SK-N-SH (cell line): ENCODE measurements around the gene ZKSCAN1. TPM values are rescaled to one million over a fixed set of nuclear protein-coding genes. Genes with fewer than 3 reads are reported as not detected.

Experiments
- CTCF ChIA-PET: fragments of 300-600, 350-600 bp; formaldehyde crosslinking; extraction: SDS; loops from one replicate; lab custom pipeline; 2021; lab: Yijun Ruan, JAX
- POLR2A ChIA-PET: fragments of 350-600 bp; sonication (Branson Sonifier 250); formaldehyde crosslinking; extraction: SDS; loops from one replicate; lab custom pipeline; 2020; ENCODE audit warnings: antibody characterized with exemption, inconsistent platforms; lab: Yijun Ruan, JAX
- DNase-seq: peaks from one replicate; pipeline ENCODE4 v3.0.0; 2012
- H2AFZ ChIP-seq: fragments of 200-600 bp; sonication (generic); 2 replicates; pipeline ENCODE4 v1.8.1; 2016; ENCODE audit warnings: antibody characterized with exemption, mild to moderate bottlenecking, low read depth
- H3F3A ChIP-seq: fragments of 200-600 bp; sonication (generic); replicated peaks from 2 replicates; pipeline ENCODE3; 2016; ENCODE audit warnings: antibody characterized with exemption, mild to moderate bottlenecking; ENCODE audit not compliant: insufficient read depth
- H3K27ac ChIP-seq, 2 experiments: fragments of 200-500 bp in 1 of 2; fragments of 200-600 bp in 1 of 2; sonication (Bioruptor generic) in 1 of 2; sonication (generic), shearing (Covaris generic) in 1 of 2; 2 replicates each; pipeline versions ENCODE4 v1.5.1 to v1.6.1; 2014 to 2016; ENCODE audit warnings: low read depth in 2 of 2, inconsistent platforms in 1 of 2, low read length in 1 of 2, mild to moderate bottlenecking in 1 of 2, mixed read lengths in 1 of 2
- H3K27me3 ChIP-seq: fragments of 200-600 bp; sonication (generic), shearing (Covaris generic); 2 replicates; pipeline ENCODE4 v1.6.1; 2016; ENCODE audit warnings: mixed run types; ENCODE audit not compliant: insufficient read depth
- H3K36me3 ChIP-seq, 2 experiments: fragments of 200-500 bp in 1 of 2; fragments of 200-600 bp in 1 of 2; sonication (Bioruptor generic) in 1 of 2; sonication (generic) in 1 of 2; replicated peaks in 1 of 2; 2 replicates each; pipeline versions ENCODE3 to v1.5.1; 2014 to 2016; ENCODE audit warnings: low read length in 1 of 2, mild to moderate bottlenecking in 1 of 2; ENCODE audit not compliant: insufficient read depth in 2 of 2, control insufficient read depth in 1 of 2
- H3K4me1 ChIP-seq, 2 experiments: fragments of 200-500 bp in 1 of 2; fragments of 200-600 bp in 1 of 2; sonication (Bioruptor generic) in 1 of 2; sonication (generic), shearing (Covaris generic) in 1 of 2; 2 replicates each; pipeline versions ENCODE4 v1.5.1 to v1.6.1; 2014 to 2016; ENCODE audit warnings: low read depth in 1 of 2, low read length in 1 of 2, mixed run types in 1 of 2; ENCODE audit not compliant: insufficient read depth in 2 of 2, control insufficient read depth in 1 of 2
- H3K4me2 ChIP-seq: fragments of 200-600 bp; sonication (generic), shearing (Covaris generic); 2 replicates; pipeline ENCODE4 v1.6.1; 2017; ENCODE audit warnings: mixed run types
- H3K4me3 ChIP-seq, 2 experiments: fragments of 200-500 bp in 1 of 2; fragments of 200-600 bp in 1 of 2; sonication (Bioruptor generic) in 1 of 2; sonication (generic), shearing (Covaris generic) in 1 of 2; 2 replicates each; pipeline versions ENCODE4 v1.5.1 to v1.8.1; 2014 to 2016; ENCODE audit warnings: low read depth in 2 of 2, inconsistent platforms in 1 of 2, low read length in 1 of 2, mild to moderate bottlenecking in 1 of 2, mixed read lengths in 1 of 2, moderate library complexity in 1 of 2
- H3K79me2 ChIP-seq: fragments of 200-600 bp; sonication (generic); 2 replicates; pipeline ENCODE4 v1.8.1; 2017; ENCODE audit warnings: mild to moderate bottlenecking; ENCODE audit not compliant: insufficient read depth
- H3K9ac ChIP-seq: fragments of 200-600 bp; sonication (generic); 2 replicates; pipeline ENCODE4 v1.6.1; 2017; ENCODE audit warnings: mixed run types
- H3K9me2 ChIP-seq: fragments of 200-600 bp; sonication (generic); 2 replicates; pipeline ENCODE4 v1.6.1; 2017; ENCODE audit warnings: mixed run types
- H3K9me3 ChIP-seq: fragments of 200-600 bp; sonication (generic); 2 replicates; pipeline ENCODE4 v1.6.1; 2017; ENCODE audit warnings: mixed run types, mild to moderate bottlenecking, moderate library complexity
- H4K20me1 ChIP-seq: fragments of 200-600 bp; sonication (generic); 2 replicates; pipeline ENCODE4 v1.6.1; 2017; ENCODE audit warnings: mild to moderate bottlenecking, mixed run types; ENCODE audit not compliant: insufficient read depth
- FOXJ3 ChIP-seq: sonication (generic); formaldehyde crosslinking; IDR thresholded peaks from 2 replicates; pipeline ENCODE4 v1.5.1; 2020; ENCODE audit warnings: mild to moderate bottlenecking, missing genetic modification reagents
- NFIC ChIP-seq: IDR thresholded peaks from 2 replicates; pipeline ENCODE4 v1.4.0; 2012; ENCODE audit warnings: borderline replicate concordance
- POLR2AphosphoS5 ChIP-seq: IDR thresholded peaks from 2 replicates; pipeline ENCODE4 v1.6.1; 2012; ENCODE audit warnings: low read depth, low read length
- TAF1 ChIP-seq: IDR thresholded peaks from 2 replicates; pipeline ENCODE4 v1.6.1; 2012; ENCODE audit warnings: low read depth, mild to moderate bottlenecking, low read length, moderate library complexity, borderline replicate concordance
- TCF12 ChIP-seq: IDR thresholded peaks from 2 replicates; pipeline ENCODE4 v1.4.0; 2012
- ZBTB33 ChIP-seq: IDR thresholded peaks from 2 replicates; pipeline ENCODE4 v1.4.0; 2012; ENCODE audit warnings: low read depth, borderline replicate concordance
- WGBS: methylation state at CpG from one replicate; pipeline ENCODE4 v1.1.6; 2017; ENCODE audit warnings: low lambda C conversion rate; 5-methylcytosine and 5-hydroxymethylcytosine counted together
- polyA plus RNA-seq, 3 experiments: library from polyadenylated mRNA; depleted of rRNA; stranded (reverse); fragments of >200 nt; gene quantifications; 2 replicates each; pipeline ENCODE4 v1.2.3, GENCODE V29; 2012
- TF ChIP-seq, protein P1 (sequence below): IDR thresholded peaks from 2 replicates; pipeline ENCODE4 v1.4.0; 2012; ENCODE audit warnings: low read depth
- TF ChIP-seq, protein P2 (sequence below): IDR thresholded peaks from 2 replicates; pipeline ENCODE4 v1.4.0; 2012; ENCODE audit warnings: low read depth, borderline replicate concordance
- TF ChIP-seq, protein P3 (sequence below): IDR thresholded peaks from 2 replicates; pipeline ENCODE4 v1.6.1; 2012; ENCODE audit warnings: mild to moderate bottlenecking, low read depth, low read length, moderate library complexity
- TF ChIP-seq, protein P4 (sequence below): IDR thresholded peaks from 2 replicates; pipeline ENCODE4; 2012

Gene ZKSCAN1
- polyA plus RNA-seq, 1 of the 3 experiments (the other 2 are of a cell fraction), result 21.1 TPM

DNA sequence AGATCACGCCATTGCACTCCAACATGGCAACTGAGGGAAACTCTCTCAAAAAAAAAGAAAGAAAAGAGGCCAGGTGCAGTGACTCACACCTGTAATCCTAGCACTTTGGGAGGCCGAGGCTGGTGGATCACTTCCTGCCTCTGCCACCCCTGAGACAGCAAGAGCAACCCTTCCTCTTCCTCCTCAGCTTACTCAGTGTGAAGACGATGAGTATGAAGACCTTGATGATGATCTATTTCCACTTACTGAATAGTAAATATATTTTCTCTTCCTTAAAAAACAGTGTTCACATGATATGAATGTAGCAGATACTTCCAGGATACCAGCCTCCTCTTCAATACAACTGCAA, 2.1 kb upstream of the ZKSCAN1 start:
- Histone ChIP-seq H3F3A (no peaks in the 10 kb centered on the region), H3K4me1 (peaks cover 0 to 9% of the 10 kb centered on the region in 2 experiments; a peak in 3 of 4 replicates), H3K27ac (no peak overlapping the region), H3K36me3 (peaks cover 0 to 5% of the 10 kb centered on the region in 2 experiments), H4K20me1 (peaks cover 16% of the 10 kb centered on the region), H3K9ac (no peak overlapping the region), H3K79me2 (peaks cover 27% of the 10 kb centered on the region), H3K4me3 (no peak overlapping the region), H2AFZ (no peak overlapping the region), H3K9me3 (no peaks in the 10 kb centered on the region), H3K4me2 (no peak overlapping the region), H3K27me3 (no peaks in the 10 kb centered on the region), H3K9me2 (no peaks in the 10 kb centered on the region)
- TF ChIP-seq ZBTB33 (no peak), FOXJ3 (CRISPR knock-in tag) (no peak), TCF12 (no peak), NFIC (no peak), POLR2AphosphoS5 (no peak), TAF1 (no peak)
- TF ChIP-seq, protein P1, sequence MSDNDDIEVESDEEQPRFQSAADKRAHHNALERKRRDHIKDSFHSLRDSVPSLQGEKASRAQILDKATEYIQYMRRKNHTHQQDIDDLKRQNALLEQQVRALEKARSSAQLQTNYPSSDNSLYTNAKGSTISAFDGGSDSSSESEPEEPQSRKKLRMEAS, result no peak
- TF ChIP-seq, protein P2, sequence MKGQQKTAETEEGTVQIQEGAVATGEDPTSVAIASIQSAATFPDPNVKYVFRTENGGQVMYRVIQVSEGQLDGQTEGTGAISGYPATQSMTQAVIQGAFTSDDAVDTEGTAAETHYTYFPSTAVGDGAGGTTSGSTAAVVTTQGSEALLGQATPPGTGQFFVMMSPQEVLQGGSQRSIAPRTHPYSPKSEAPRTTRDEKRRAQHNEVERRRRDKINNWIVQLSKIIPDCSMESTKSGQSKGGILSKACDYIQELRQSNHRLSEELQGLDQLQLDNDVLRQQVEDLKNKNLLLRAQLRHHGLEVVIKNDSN, result no peak
- TF ChIP-seq, protein P3, sequence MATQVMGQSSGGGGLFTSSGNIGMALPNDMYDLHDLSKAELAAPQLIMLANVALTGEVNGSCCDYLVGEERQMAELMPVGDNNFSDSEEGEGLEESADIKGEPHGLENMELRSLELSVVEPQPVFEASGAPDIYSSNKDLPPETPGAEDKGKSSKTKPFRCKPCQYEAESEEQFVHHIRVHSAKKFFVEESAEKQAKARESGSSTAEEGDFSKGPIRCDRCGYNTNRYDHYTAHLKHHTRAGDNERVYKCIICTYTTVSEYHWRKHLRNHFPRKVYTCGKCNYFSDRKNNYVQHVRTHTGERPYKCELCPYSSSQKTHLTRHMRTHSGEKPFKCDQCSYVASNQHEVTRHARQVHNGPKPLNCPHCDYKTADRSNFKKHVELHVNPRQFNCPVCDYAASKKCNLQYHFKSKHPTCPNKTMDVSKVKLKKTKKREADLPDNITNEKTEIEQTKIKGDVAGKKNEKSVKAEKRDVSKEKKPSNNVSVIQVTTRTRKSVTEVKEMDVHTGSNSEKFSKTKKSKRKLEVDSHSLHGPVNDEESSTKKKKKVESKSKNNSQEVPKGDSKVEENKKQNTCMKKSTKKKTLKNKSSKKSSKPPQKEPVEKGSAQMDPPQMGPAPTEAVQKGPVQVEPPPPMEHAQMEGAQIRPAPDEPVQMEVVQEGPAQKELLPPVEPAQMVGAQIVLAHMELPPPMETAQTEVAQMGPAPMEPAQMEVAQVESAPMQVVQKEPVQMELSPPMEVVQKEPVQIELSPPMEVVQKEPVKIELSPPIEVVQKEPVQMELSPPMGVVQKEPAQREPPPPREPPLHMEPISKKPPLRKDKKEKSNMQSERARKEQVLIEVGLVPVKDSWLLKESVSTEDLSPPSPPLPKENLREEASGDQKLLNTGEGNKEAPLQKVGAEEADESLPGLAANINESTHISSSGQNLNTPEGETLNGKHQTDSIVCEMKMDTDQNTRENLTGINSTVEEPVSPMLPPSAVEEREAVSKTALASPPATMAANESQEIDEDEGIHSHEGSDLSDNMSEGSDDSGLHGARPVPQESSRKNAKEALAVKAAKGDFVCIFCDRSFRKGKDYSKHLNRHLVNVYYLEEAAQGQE, result no peak
- TF ChIP-seq, protein P4, sequence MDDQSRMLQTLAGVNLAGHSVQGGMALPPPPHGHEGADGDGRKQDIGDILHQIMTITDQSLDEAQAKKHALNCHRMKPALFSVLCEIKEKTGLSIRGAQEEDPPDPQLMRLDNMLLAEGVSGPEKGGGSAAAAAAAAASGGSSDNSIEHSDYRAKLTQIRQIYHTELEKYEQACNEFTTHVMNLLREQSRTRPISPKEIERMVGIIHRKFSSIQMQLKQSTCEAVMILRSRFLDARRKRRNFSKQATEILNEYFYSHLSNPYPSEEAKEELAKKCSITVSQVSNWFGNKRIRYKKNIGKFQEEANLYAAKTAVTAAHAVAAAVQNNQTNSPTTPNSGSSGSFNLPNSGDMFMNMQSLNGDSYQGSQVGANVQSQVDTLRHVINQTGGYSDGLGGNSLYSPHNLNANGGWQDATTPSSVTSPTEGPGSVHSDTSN, result no peak
- CTCF ChIA-PET, result interaction anchor here (2.2 to 7.3 kb wide), 2 partner anchors 17 to 21 kb away, joined by 5 to 59 read pairs; no protein-coding TSS in a partner anchor
- 77% methylated on average over 3 of the region's 3 CpGs for WGBS
- DNase-seq, result no peak
- POLR2A ChIA-PET, result interaction anchor here (1.3 kb wide), 1 partner anchor 19 kb away, joined by 4 read pairs; no protein-coding TSS in a partner anchor
